Measurements from ENCODE around the gene RASD2.

Gene RASD2

GRCh38 chr22:35587447-35587870 is 46.8 kb downstream of the RASD2 start:
- no peak for DNase-seq

- DNase-seq: no peak
These were observed 47.3 kb downstream of the RASD2 start for GRCh38 chr22:35587896-35588295.

GRCh38 chr22:35589071-35589755 is 48.6 kb downstream of the RASD2 start:
- no peak for DNase-seq

- DNase-seq: no peak
These were observed 49.1 kb downstream of the RASD2 start for GRCh38 chr22:35589756-35590093.

- DNase-seq: no peak
These were observed 50.1 kb downstream of the RASD2 start for GRCh38 chr22:35590634-35591295.

- DNase-seq: no peak
These were observed 51.2 kb downstream of the RASD2 start for GRCh38 chr22:35591714-35592417.

GRCh38 chr22:35592418-35592967 is 51.9 kb downstream of the RASD2 start:
- no peak for DNase-seq

- no peak for DNase-seq
These were observed 52.6 kb downstream of the RASD2 start for GRCh38 chr22:35593071-35593890.

- DNase-seq: no peak
These were observed 53.4 kb downstream of the RASD2 start for GRCh38 chr22:35593891-35594470.

- DNase-seq: no peak
These were observed 54.1 kb downstream of the RASD2 start for GRCh38 chr22:35594686-35595085.

- DNase-seq: no peak
These were observed 56.2 kb downstream of the RASD2 start for GRCh38 chr22:35596821-35597220.

- no peak for DNase-seq
These were observed 57.2 kb downstream of the RASD2 start for GRCh38 chr22:35597692-35598395.

GRCh38 chr22:35598396-35598710 is 57.7 kb downstream of the RASD2 start:
- no peak for DNase-seq

- DNase-seq: no peak
These were observed 58.7 kb downstream of the RASD2 start for GRCh38 chr22:35599364-35599763.

GRCh38 chr22:35600476-35600875 is 59.8 kb downstream of the RASD2 start:
- DNase-seq: no peak

GRCh38 chr22:35601013-35601580 is 60.5 kb downstream of the RASD2 start:
- DNase-seq: no peak

GRCh38 chr22:35601743-35602615 is 61.3 kb downstream of the RASD2 start:
- DNase-seq: no peak
